Heart left ventricle (tissue), 16 donors: ENCODE measurements around the gene ATP6V1G2. TPM values are rescaled to one million over a fixed set of nuclear protein-coding genes. Genes with fewer than 3 reads are reported as not detected.

Source experiments
- ATAC-seq, 4 donors: fragments of 200-7000 bp; cut with Tn5 transposase; one replicate each; pipeline ENCODE4 v1.9.1; 2020 to 2022; ENCODE audit warnings: moderate library complexity in 4 of 4, mild to moderate bottlenecking in 3 of 4, moderate number of reproducible peaks in 1 of 4
- DNase-seq, 5 donors: peaks; one replicate each; pipeline ENCODE4 v3.0.0-alpha.2; 2020
- H3K27ac ChIP-seq, 12 donors: fragments of 200-600 bp; sonication (generic) in 4 of 12; one replicate each; pipeline versions ENCODE4 v1.5.0 to v1.8.0; 2016 to 2022; ENCODE audit warnings: mild to moderate bottlenecking in 2 of 12
- H3K27me3 ChIP-seq, 9 donors: fragments of 200-600 bp; sonication (generic) in 2 of 9; one replicate each; pipeline versions ENCODE4 v1.5.1 to v1.8.0; 2016 to 2022; ENCODE audit warnings: mild to moderate bottlenecking in 3 of 9
- H3K36me3 ChIP-seq, 9 donors: fragments of 200-600 bp; sonication (generic) in 2 of 9; one replicate each; pipeline versions ENCODE4 v1.5.0 to v1.8.0; 2018 to 2022; ENCODE audit warnings: mild to moderate bottlenecking in 2 of 9
- H3K4me1 ChIP-seq, 12 donors: fragments of 200-600 bp; sonication (generic) in 4 of 12; one replicate each; pipeline versions ENCODE4 v1.5.0 to v1.8.0; 2016 to 2022; ENCODE audit warnings: mild to moderate bottlenecking in 3 of 12
- H3K4me3 ChIP-seq, 12 donors: fragments of 200-600 bp; sonication (generic) in 4 of 12; one replicate each; pipeline versions ENCODE4 v1.5.0 to v1.8.0; 2017 to 2022; ENCODE audit warnings: mild to moderate bottlenecking in 9 of 12, moderate library complexity in 4 of 12
- H3K9me3 ChIP-seq, 12 donors: fragments of 200-600 bp; sonication (generic) in 4 of 12; one replicate each; pipeline versions ENCODE4 v1.5.0 to v1.8.0; 2016 to 2022; ENCODE audit warnings: mild to moderate bottlenecking in 1 of 12
- POLR2A ChIP-seq, 2 donors: fragments of 450-650 bp; IDR thresholded peaks; one replicate each; pipeline ENCODE4 v1.6.1; 2017; ENCODE audit warnings: antibody characterized with exemption in 2 of 2, mild to moderate bottlenecking in 2 of 2, moderate library complexity in 2 of 2
- WGBS, 4 donors: extraction: QIAGEN DNeasy Blood & Tissue Kit in 2 of 4; methylation state at CpG; one replicate each; pipeline versions ENCODE4 v1.1.5 to v1.1.7; 2013 to 2018; 5-methylcytosine and 5-hydroxymethylcytosine counted together
- intact Hi-C, 10 donors: fragments of 100-400 bp; cut with DNase I; formaldehyde crosslinking; loops; one replicate each; pipeline versions ENCODE4 v1.11.1 to v1.14.2; 2022
- polyA plus RNA-seq, 2 donors: library from polyadenylated mRNA; stranded (reverse); fragments of 200-250 nt; gene quantifications; one replicate each; pipeline ENCODE4 v1.2.3, GENCODE V29; 2013
- total RNA-seq, 9 donors: library from RNA; depleted of rRNA in 2 of 9; stranded (reverse); fragments of >200 nt in 2 of 9; fragmentation: NEBNext Ultra II Directional in 3 of 9; extraction: Animal tissue kit (Norgen Biotek cat#: 25700) in 3 of 9; gene quantifications; one replicate each; pipeline versions ENCODE4 v1.1.0 to v1.2.4, GENCODE V29; 2016 to 2023
- TF ChIP-seq, protein P1 (sequence below), 12 donors: fragments of 200-600 bp; sonication (generic) in 4 of 12; IDR thresholded peaks; one replicate each; pipeline versions ENCODE4 v1.5.0 to v1.8.0; 2018 to 2022; ENCODE audit warnings: antibody characterized with exemption in 12 of 12, mild to moderate bottlenecking in 5 of 12
- donor health status: ischemic (EF 13 %, LVEDD 7.1; RV severe dilation, severe dysfunction).
- donor health status: healthy with polysubstance abuse.
- donor health status: DM: no; HTN: yes; CAD: no.
- donor health status: DM: no; HTN: no; CAD: no.
- donor health status: ischemic (EF 25% LVEDD 6.9; RV normal size, moderate dysfunction).
- donor health status: ischemic (EF 25% LVEDD 5.7; RV mildly dilated, moderate dysfunction).
- donor health status: healthy.
- donor health status: DM: yes; HTN: yes; CAD: no.
- donor health status: ischemic (EF 35%, LVEDD 5.7; RV mildly dilated, moderate dysfunction).
- donor health status: nonischemic (EF 11% LVEDD 7.7; RV severe dilation, severe dysfunction).
- donor health status: DM: yes; HTN: yes; CAD: no.
- donor health status: PGD.
- donor health status: ischemic (EF 29% LVEDD 5.4; RV normal size, mild dysfunction).
- donor health status: nonischemic (EF 23%, LVEDD 6.1; RV moderate dilation, normal function).

The ATP6V1G2 gene
- total and polyA plus RNA-seq, 11 donors = 1.1 to 3.5 (median 1.4) TPM

- Histone ChIP-seq H3K27me3 (no peaks in the 10 kb centered on the region), H3K27ac (no peak overlapping the region), H3K36me3 (peaks cover 0 to 22% (median 18%) of the 10 kb centered on the region in 9 donors), H3K4me3 (no peak overlapping the region), H3K4me1 (peaks cover 3 to 49% (median 32%) of the 10 kb centered on the region in 12 donors), H3K9me3 (no peaks in the 10 kb centered on the region)
- intact Hi-C loops = loop anchor here (2.0 to 10.0 kb wide), 8 partner anchors 38 to 410 kb away; partner anchors contain the start of genes LTB (in 7 of the 10), NELFE (in 3 of the 10), SKIC2 (in 3 of the 10) and APOM (in 1 of the 10)
- WGBS, 4 donors = 61 to 84% (median 81%) methylated on average over 2 of the region's 2 CpGs
- ATAC-seq (no peak), DNase-seq (no peak)
- TF ChIP-seq POLR2A (IDR thresholded peaks at IDR 0.05) = no peak
- TF ChIP-seq, protein P1, sequence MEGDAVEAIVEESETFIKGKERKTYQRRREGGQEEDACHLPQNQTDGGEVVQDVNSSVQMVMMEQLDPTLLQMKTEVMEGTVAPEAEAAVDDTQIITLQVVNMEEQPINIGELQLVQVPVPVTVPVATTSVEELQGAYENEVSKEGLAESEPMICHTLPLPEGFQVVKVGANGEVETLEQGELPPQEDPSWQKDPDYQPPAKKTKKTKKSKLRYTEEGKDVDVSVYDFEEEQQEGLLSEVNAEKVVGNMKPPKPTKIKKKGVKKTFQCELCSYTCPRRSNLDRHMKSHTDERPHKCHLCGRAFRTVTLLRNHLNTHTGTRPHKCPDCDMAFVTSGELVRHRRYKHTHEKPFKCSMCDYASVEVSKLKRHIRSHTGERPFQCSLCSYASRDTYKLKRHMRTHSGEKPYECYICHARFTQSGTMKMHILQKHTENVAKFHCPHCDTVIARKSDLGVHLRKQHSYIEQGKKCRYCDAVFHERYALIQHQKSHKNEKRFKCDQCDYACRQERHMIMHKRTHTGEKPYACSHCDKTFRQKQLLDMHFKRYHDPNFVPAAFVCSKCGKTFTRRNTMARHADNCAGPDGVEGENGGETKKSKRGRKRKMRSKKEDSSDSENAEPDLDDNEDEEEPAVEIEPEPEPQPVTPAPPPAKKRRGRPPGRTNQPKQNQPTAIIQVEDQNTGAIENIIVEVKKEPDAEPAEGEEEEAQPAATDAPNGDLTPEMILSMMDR (IDR thresholded peaks at IDR 0.05) = no peak
Measured at GRCh38 chr6:31544676-31545075, 1.7 kb downstream of the ATP6V1G2 start.

DNA sequence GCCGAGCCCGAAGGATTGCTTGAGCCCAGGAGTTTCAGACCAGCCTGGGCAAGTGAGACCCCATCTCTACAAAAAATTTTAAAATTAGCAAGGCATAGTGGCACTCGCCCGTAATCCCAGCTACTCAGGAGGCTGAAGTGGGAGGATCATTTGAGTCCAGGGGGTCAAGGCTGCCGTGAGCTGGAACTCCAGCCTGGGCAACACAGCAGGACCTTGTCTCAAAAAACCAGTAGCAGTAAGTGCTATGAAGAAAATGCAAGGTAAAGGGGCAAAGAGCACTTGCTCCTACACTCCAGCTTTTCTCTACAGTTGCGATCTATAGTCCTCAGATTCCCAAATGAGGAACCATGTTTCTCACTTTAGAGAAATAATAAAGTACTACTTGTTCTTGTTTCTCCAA, 2.8 kb downstream of the ATP6V1G2 start:
- H3K9me3 ChIP-seq = no peaks in the 10 kb centered on the region
- peak overlapping the region in 5 of 12 donors; percentile 94 to 99 (median 95) for H3K27ac ChIP-seq
- peaks cover 0 to 22% (median 18%) of the 10 kb centered on the region in 9 donors for H3K36me3 ChIP-seq
- no peak overlapping the region for H3K4me3 ChIP-seq
- H3K27me3 ChIP-seq = no peaks in the 10 kb centered on the region
- TF ChIP-seq, protein P1 (IDR thresholded peaks at IDR 0.05) = no peak
- TF ChIP-seq POLR2A (IDR thresholded peaks at IDR 0.05) = no peak
- 93 to 98% (median 95%) methylated on average over 6 of the region's 6 CpGs for WGBS, 4 donors
- intact Hi-C loops = loop anchor here in 8 of 10 donors (2.0 to 10.0 kb wide), 6 partner anchors 49 to 411 kb away; partner anchors contain the start of genes NELFE (in 3 of the 8), SKIC2 (in 3 of the 8) and MICA (in 1 of the 8)
- DNase-seq (no peak), ATAC-seq (no peak)
- H3K4me1 ChIP-seq = peaks cover 3 to 56% (median 39%) of the 10 kb centered on the region in 12 donors

GRCh38 chr6:31541658-31542521, 4.5 kb downstream of the ATP6V1G2 start, which contains the start of gene DDX39B:
TSS of gene DDX39B (minus strand) at chr6:31542003. CDS start at chr6:31540532, 1,471 bp downstream.
- intact Hi-C loops = loop anchor here in 9 of 10 donors (2.0 to 10.0 kb wide), 5 partner anchors 47 to 413 kb away; partner anchors contain the start of genes NELFE (in 3 of the 9), SKIC2 (in 3 of the 9) and MICA (in 1 of the 9)
- Histone ChIP-seq H3K27ac (peak within 1 kb of the TSS; percentile 90 to 99 (median 95)), H3K27me3 (no peaks in the 10 kb centered on the region), H3K4me3 (peak within 1 kb of the TSS; percentile 48 to 95 (median 79)), H3K9me3 (no peaks in the 10 kb centered on the region), H3K36me3 (peaks cover 0 to 37% (median 35%) of the 10 kb centered on the region in 9 donors), H3K4me1 (peaks cover 3 to 52% (median 35%) of the 10 kb centered on the region in 12 donors)
- WGBS, 4 donors = 0% methylated on average over 43 of the region's 43 CpGs
- peak; percentile 92 to 95 (median 94) for ATAC-seq
- TF ChIP-seq, protein P1 (IDR thresholded peaks at IDR 0.05) = no peak
- TF ChIP-seq POLR2A (IDR thresholded peaks at IDR 0.05) = peak in 1 of 2 donors; percentile 63
- DNase-seq = peak; percentile 96 to 97 (median 97)
